Upper lobe of left lung (tissue), 6 donors: ENCODE measurements around the gene SHISA6. TPM values are rescaled to one million over a fixed set of nuclear protein-coding genes. Genes with fewer than 3 reads are reported as not detected.

Experiments
- ATAC-seq, 2 donors: fragments of 200-7000 bp; cut with Tn5 transposase; one replicate each; pipeline ENCODE4 v1.9.1; 2022; ENCODE audit warnings: mild to moderate bottlenecking in 2 of 2, moderate library complexity in 2 of 2; ENCODE audit not compliant: low FRiP score in 2 of 2
- DNase-seq, 2 donors: peaks; one replicate each; pipeline ENCODE4 v3.0.0-alpha.2; 2019 to 2020
- H3K27ac ChIP-seq, 4 donors: fragments of 200-600 bp; sonication (generic); one replicate each; pipeline ENCODE4 v1.5.1; 2016 to 2019
- H3K27me3 ChIP-seq, 4 donors: fragments of 200-600 bp; sonication (generic); one replicate each; pipeline ENCODE4 v1.5.1; 2017 to 2019
- H3K36me3 ChIP-seq, 4 donors: fragments of 200-600 bp; sonication (generic); one replicate each; pipeline ENCODE4 v1.5.1; 2016 to 2019
- H3K4me1 ChIP-seq, 4 donors: fragments of 200-600 bp; sonication (generic); one replicate each; pipeline ENCODE4 v1.5.1; 2018 to 2019
- H3K4me3 ChIP-seq, 4 donors: fragments of 200-600 bp; sonication (generic); one replicate each; pipeline ENCODE4 v1.5.1; 2017 to 2019; ENCODE audit warnings: mild to moderate bottlenecking in 2 of 4, moderate library complexity in 1 of 4
- H3K9me3 ChIP-seq, 4 donors: fragments of 200-600 bp; sonication (generic); one replicate each; pipeline ENCODE4 v1.5.1; 2018 to 2019
- CTCF ChIP-seq, 6 experiments: fragments of 450-650 bp in 4 of 6; fragments of 200-600 bp in 2 of 6; sonication (generic) in 2 of 6; IDR thresholded peaks; one replicate each; pipeline ENCODE4 v1.5.1; 2016 to 2019; ENCODE audit warnings: antibody characterized with exemption in 6 of 6
- EP300 ChIP-seq, 4 donors: sonication (generic); formaldehyde crosslinking; IDR thresholded peaks; one replicate each; pipeline ENCODE4 v1.5.1; 2017; ENCODE audit warnings: antibody characterized with exemption in 4 of 4, control low read depth in 2 of 4
- POLR2A ChIP-seq, 4 donors: fragments of 450-650 bp; IDR thresholded peaks; one replicate each; pipeline ENCODE4 v1.5.1; 2016 to 2017; ENCODE audit warnings: antibody characterized with exemption in 4 of 4, mild to moderate bottlenecking in 2 of 4
- POLR2AphosphoS5 ChIP-seq, 2 donors: sonication (generic); formaldehyde crosslinking; IDR thresholded peaks; one replicate each; pipeline ENCODE4 v1.5.1; 2017; ENCODE audit warnings: antibody characterized with exemption in 2 of 2
- WGBS, 2 donors: methylation state at CpG; one replicate each; pipeline ENCODE4 v1.1.5; 2017 to 2018; 5-methylcytosine and 5-hydroxymethylcytosine counted together
- total RNA-seq, 6 donors: library from RNA; depleted of rRNA in 4 of 6; stranded (reverse); fragments of >200 nt in 4 of 6; gene quantifications; one replicate each; pipeline versions ENCODE4 v1.1.0 to v1.2.1, GENCODE V29; 2016 to 2021
- donor health status: DM: no; HTN: no; CAD: no; lungs with moderate emphysema.
- donor health status: DM: no; HTN: yes; CAD: no; lungs with severe emphysema.

SHISA6 gene
- total RNA-seq, 6 donors from 2014 or later, result 0.03 to 1.2 (median 0.74) TPM; not detected in 2

DNA sequence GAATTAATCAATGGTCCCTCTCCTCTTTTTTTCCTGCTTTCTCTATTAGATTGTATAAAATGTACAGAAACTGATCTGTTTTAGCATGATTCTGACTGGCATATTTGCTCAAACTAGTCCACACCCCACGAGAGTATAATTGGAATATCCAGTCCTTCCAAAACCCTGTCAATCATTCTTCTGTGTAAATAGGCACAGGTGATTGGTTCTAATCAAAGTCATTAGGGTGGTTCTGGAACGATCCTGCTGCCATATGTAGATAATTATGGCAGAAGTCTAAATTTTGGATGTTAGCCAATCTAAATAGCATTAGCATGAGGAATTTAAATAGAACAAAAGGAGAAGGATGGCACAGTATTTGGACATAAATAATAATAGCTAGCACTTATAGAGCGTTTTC, 165.7 kb downstream of the SHISA6 start:
- ATAC-seq (no peak), DNase-seq (no peak)
- Histone ChIP-seq H3K27me3 (no peaks in the 10 kb centered on the region), H3K27ac (no peak overlapping the region), H3K4me3 (no peak overlapping the region), H3K4me1 (no peaks in the 10 kb centered on the region), H3K9me3 (peaks cover 1 to 12% (median 7%) of the 10 kb centered on the region in 4 donors), H3K36me3 (no peaks in the 10 kb centered on the region)
- no peak for TF ChIP-seq CTCF (IDR thresholded peaks at IDR 0.05)
- WGBS, 2 donors, result 53 to 55% methylated on average over 3 of the region's 3 CpGs

DNA sequence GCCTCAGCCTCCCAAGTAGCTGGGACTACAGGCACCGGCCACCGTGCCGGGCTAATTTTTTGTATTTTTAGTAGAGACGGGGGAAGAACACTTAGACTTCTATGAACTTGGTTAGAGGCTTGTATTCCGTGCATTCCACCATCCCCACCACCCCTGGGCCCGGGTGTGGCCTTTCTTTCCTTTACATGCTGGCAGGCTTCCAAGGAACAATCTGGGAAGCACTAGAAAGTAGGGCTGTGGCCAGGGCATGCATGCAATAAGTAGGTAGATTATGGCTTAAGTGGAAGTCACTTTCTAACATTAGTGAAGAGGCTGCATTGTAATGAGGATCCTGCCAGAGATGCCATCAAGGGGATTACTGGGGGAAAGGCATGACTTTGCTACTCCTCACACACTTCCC, 171.6 kb downstream of the SHISA6 start:
- Histone ChIP-seq H3K27me3 (no peaks in the 10 kb centered on the region), H3K27ac (no peak overlapping the region), H3K9me3 (no peaks in the 10 kb centered on the region), H3K4me1 (no peaks in the 10 kb centered on the region), H3K36me3 (no peaks in the 10 kb centered on the region), H3K4me3 (no peak overlapping the region)
- WGBS, 2 donors, result 60 to 63% methylated on average over 6 of the region's 6 CpGs
- no peak for TF ChIP-seq EP300 (IDR thresholded peaks at IDR 0.05)
- no peak for TF ChIP-seq POLR2AphosphoS5 (IDR thresholded peaks at IDR 0.05)
- no peak for TF ChIP-seq CTCF (IDR thresholded peaks at IDR 0.05)
- TF ChIP-seq POLR2A (IDR thresholded peaks at IDR 0.05), result no peak
- no peak for ATAC-seq
- DNase-seq, result peak in 1 of 2 donors; percentile 45

- H3K4me1 ChIP-seq, result no peaks in the 10 kb centered on the region
- no peaks in the 10 kb centered on the region for H3K27me3 ChIP-seq
- WGBS, 2 donors, result 45 to 69% methylated on average over 3 of the region's 3 CpGs
- H3K9me3 ChIP-seq, result no peaks in the 10 kb centered on the region
- no peak for TF ChIP-seq POLR2A (IDR thresholded peaks at IDR 0.05)
- TF ChIP-seq EP300 (IDR thresholded peaks at IDR 0.05), result no peak
- TF ChIP-seq CTCF (IDR thresholded peaks at IDR 0.05), result no peak
- TF ChIP-seq POLR2AphosphoS5 (IDR thresholded peaks at IDR 0.05), result no peak
- no peaks in the 10 kb centered on the region for H3K36me3 ChIP-seq
- H3K27ac ChIP-seq, result no peak overlapping the region
- ATAC-seq (no peak), DNase-seq (no peak)
- no peak overlapping the region for H3K4me3 ChIP-seq
These were observed 177.3 kb downstream of the SHISA6 start for GRCh38 chr17:11418342-11418741.

DNA sequence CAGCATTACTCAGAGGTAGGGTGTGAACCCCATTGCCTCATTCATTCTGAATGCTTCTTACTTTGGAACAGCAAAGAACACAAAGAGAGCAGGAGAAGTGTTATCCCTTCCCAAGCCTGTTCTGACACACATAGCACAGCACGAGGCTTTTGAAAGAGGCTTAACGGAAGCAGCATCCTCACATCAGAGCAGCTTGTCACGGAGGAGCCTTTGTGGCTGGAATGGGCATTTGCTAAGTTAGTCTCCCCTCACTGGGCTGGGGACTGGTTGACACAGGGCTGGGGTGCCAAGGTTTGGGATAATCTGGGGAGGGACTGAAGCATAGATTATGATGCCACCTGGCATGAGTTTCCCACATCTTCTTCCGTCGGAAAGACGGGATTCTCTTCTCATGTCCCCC, 189.7 kb downstream of the SHISA6 start:
- H3K27me3 ChIP-seq, result no peaks in the 10 kb centered on the region
- TF ChIP-seq POLR2AphosphoS5 (IDR thresholded peaks at IDR 0.05) (no peak), CTCF (IDR thresholded peaks at IDR 0.05) (no peak), POLR2A (IDR thresholded peaks at IDR 0.05) (no peak), EP300 (IDR thresholded peaks at IDR 0.05) (no peak)
- WGBS, 2 donors, result 81 to 90% methylated on average over 6 of the region's 6 CpGs
- no peaks in the 10 kb centered on the region for H3K36me3 ChIP-seq
- no peak overlapping the region for H3K4me3 ChIP-seq
- no peak for DNase-seq
- H3K9me3 ChIP-seq, result no peaks in the 10 kb centered on the region
- no peaks in the 10 kb centered on the region for H3K4me1 ChIP-seq
- H3K27ac ChIP-seq, result no peak overlapping the region
- no peak for ATAC-seq

- Histone ChIP-seq H3K27ac (no peak overlapping the region), H3K36me3 (no peaks in the 10 kb centered on the region), H3K9me3 (no peaks in the 10 kb centered on the region), H3K4me3 (no peak overlapping the region), H3K4me1 (no peaks in the 10 kb centered on the region), H3K27me3 (no peaks in the 10 kb centered on the region)
- DNase-seq (no peak), ATAC-seq (no peak)
- TF ChIP-seq EP300 (IDR thresholded peaks at IDR 0.05) (no peak), POLR2A (IDR thresholded peaks at IDR 0.05) (no peak), POLR2AphosphoS5 (IDR thresholded peaks at IDR 0.05) (no peak), CTCF (IDR thresholded peaks at IDR 0.05) (no peak)
- 77 to 78% methylated on average over 4 of the region's 4 CpGs for WGBS, 2 donors
These were observed 197.7 kb downstream of the SHISA6 start for GRCh38 chr17:11438673-11439072.
